ENCODE data around the gene UGT2B17.

- TF ChIP-seq, protein P1, sequence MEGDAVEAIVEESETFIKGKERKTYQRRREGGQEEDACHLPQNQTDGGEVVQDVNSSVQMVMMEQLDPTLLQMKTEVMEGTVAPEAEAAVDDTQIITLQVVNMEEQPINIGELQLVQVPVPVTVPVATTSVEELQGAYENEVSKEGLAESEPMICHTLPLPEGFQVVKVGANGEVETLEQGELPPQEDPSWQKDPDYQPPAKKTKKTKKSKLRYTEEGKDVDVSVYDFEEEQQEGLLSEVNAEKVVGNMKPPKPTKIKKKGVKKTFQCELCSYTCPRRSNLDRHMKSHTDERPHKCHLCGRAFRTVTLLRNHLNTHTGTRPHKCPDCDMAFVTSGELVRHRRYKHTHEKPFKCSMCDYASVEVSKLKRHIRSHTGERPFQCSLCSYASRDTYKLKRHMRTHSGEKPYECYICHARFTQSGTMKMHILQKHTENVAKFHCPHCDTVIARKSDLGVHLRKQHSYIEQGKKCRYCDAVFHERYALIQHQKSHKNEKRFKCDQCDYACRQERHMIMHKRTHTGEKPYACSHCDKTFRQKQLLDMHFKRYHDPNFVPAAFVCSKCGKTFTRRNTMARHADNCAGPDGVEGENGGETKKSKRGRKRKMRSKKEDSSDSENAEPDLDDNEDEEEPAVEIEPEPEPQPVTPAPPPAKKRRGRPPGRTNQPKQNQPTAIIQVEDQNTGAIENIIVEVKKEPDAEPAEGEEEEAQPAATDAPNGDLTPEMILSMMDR (conservative IDR thresholded peaks at IDR 0.05; ENCODE audit: low read depth, low read length) = no peak
- TF ChIP-seq POLR2A (IDR thresholded peaks at IDR 0.05; ENCODE audit: low read depth, low read length) (no peak), CEBPB (IDR thresholded peaks at IDR 0.05; ENCODE audit: low read depth, low read length) (no peak), NFE2L2 (IDR thresholded peaks at IDR 0.05; ENCODE audit: low read depth, low read length) (no peak), ELK1 (IDR thresholded peaks at IDR 0.05; ENCODE audit: borderline replicate concordance, low read depth, low read length) (no peak), RFX5 (IDR thresholded peaks at IDR 0.05; ENCODE audit: low read depth, low read length) (no peak), CHD1 (IDR thresholded peaks at IDR 0.05; ENCODE audit: low read depth, low read length) (no peak), RCOR1 (IDR thresholded peaks at IDR 0.05; ENCODE audit: insufficient replicate concordance, low read length) (no peak), SMC3 (IDR thresholded peaks at IDR 0.05; ENCODE audit: low read depth, low read length) (no peak), BHLHE40 (IDR thresholded peaks at IDR 0.05; ENCODE audit: low read depth, low read length) (no peak), USF2 (IDR thresholded peaks at IDR 0.05; ENCODE audit: low read depth, low read length) (no peak), MAFK (IDR thresholded peaks at IDR 0.05; ENCODE audit: low read depth, low read length) (no peak), MXI1 (IDR thresholded peaks at IDR 0.05; ENCODE audit: borderline replicate concordance, low read depth, low read length) (no peak)
These were observed 37.6 kb upstream of the UGT2B17 start for GRCh38 chr4:68613752-68614151.
